ENCODE results near the gene SLC25A48. TPM values are rescaled to one million over a fixed set of nuclear protein-coding genes. Genes with fewer than 3 reads are reported as not detected.
"Not testable (repeated sequence)": the region's sequence is repeated elsewhere in the genome, so short reads cannot be mapped to it uniquely, and the experiment has no call there.

Gene SLC25A48
- total and polyA plus RNA-seq, 7 donors = 1.6 to 7.2 (median 1.9) TPM; not detected in 4

- intact Hi-C loops (cut with DNase I) = no loop called here
- no peak overlapping the region for H3K4me3 ChIP-seq
- H3K9me3 ChIP-seq = no peaks in the 10 kb centered on the region
- no peak for TF ChIP-seq POLR2AphosphoS5 (IDR thresholded peaks at IDR 0.05)
- no peak for TF ChIP-seq POLR2A (IDR thresholded peaks at IDR 0.05)
- TF ChIP-seq EP300 (IDR thresholded peaks at IDR 0.05) = no peak
- TF ChIP-seq CTCF (IDR thresholded peaks at IDR 0.05) = no peak
- no peak for DNase-seq
- H3K36me3 ChIP-seq = no peaks in the 10 kb centered on the region
- no peak overlapping the region for H3K27ac ChIP-seq
- 80 to 90% methylated on average over 24 of the region's 24 CpGs for WGBS, 2 donors
- no peaks in the 10 kb centered on the region for H3K27me3 ChIP-seq
- H3K4me1 ChIP-seq = no peaks in the 10 kb centered on the region
These were observed 16.9 kb downstream of the SLC25A48 start for GRCh38 chr5:135851186-135851914.

GRCh38 chr5:135851915-135852845 lies 17.7 kb downstream of the SLC25A48 start:
- DNase-seq = no peak
- Histone ChIP-seq H3K36me3 (no peaks in the 10 kb centered on the region), H3K4me3 (no peak overlapping the region), H3K27me3 (no peaks in the 10 kb centered on the region), H3K9me3 (no peaks in the 10 kb centered on the region), H3K4me1 (no peaks in the 10 kb centered on the region), H3K27ac (no peak overlapping the region)
- 82 to 89% methylated on average over 34 of the region's 34 CpGs for WGBS, 2 donors
- TF ChIP-seq EP300 (IDR thresholded peaks at IDR 0.05) (no peak), POLR2AphosphoS5 (IDR thresholded peaks at IDR 0.05) (no peak), CTCF (IDR thresholded peaks at IDR 0.05) (no peak), POLR2A (IDR thresholded peaks at IDR 0.05) (no peak)
- intact Hi-C loops (cut with DNase I) = no loop called here

GRCh38 chr5:135857630-135858311 lies 23.3 kb downstream of the SLC25A48 start:
- intact Hi-C loops (cut with DNase I) = no loop called here
- no peak for DNase-seq
- no peak overlapping the region for H3K27ac ChIP-seq
- TF ChIP-seq POLR2AphosphoS5 (IDR thresholded peaks at IDR 0.05) = no peak
- no peak for TF ChIP-seq EP300 (IDR thresholded peaks at IDR 0.05)
- TF ChIP-seq POLR2A (IDR thresholded peaks at IDR 0.05) = no peak
- TF ChIP-seq CTCF (IDR thresholded peaks at IDR 0.05) = no peak
- H3K36me3 ChIP-seq = no peaks in the 10 kb centered on the region
- 52 to 54% methylated on average over 2 of the region's 2 CpGs for WGBS, 2 donors
- H3K4me1 ChIP-seq = no peaks in the 10 kb centered on the region
- no peaks in the 10 kb centered on the region for H3K9me3 ChIP-seq
- no peaks in the 10 kb centered on the region for H3K27me3 ChIP-seq
- H3K4me3 ChIP-seq = no peak overlapping the region

- H3K4me3 ChIP-seq; H3K4me1 ChIP-seq; H3K9me3 ChIP-seq; DNase-seq; H3K27ac ChIP-seq; H3K27me3 ChIP-seq; H3K36me3 ChIP-seq; intact Hi-C loops (cut with DNase I): not testable (repeated sequence)
- 78 to 81% methylated on average over 3 of the region's 3 CpGs for WGBS, 2 donors
These were observed 24.7 kb downstream of the SLC25A48 start for GRCh38 chr5:135859186-135859585.

- no peak for DNase-seq
- 76 to 90% methylated on average over 1 of the region's 1 CpG for WGBS, 2 donors
These were observed 25.2 kb downstream of the SLC25A48 start for GRCh38 chr5:135859641-135860040.

More at GRCh38 chr5:135859641-135860040, 25.2 kb downstream of the SLC25A48 start:
- no peaks in the 10 kb centered on the region for H3K36me3 ChIP-seq
- intact Hi-C loops (cut with DNase I) = no loop called here
- no peaks in the 10 kb centered on the region for H3K9me3 ChIP-seq
- H3K4me3 ChIP-seq = no peak overlapping the region
- no peak for TF ChIP-seq EP300 (IDR thresholded peaks at IDR 0.05)
- TF ChIP-seq POLR2A (IDR thresholded peaks at IDR 0.05) = no peak
- TF ChIP-seq CTCF (IDR thresholded peaks at IDR 0.05) = no peak
- no peak for TF ChIP-seq POLR2AphosphoS5 (IDR thresholded peaks at IDR 0.05)
- H3K27me3 ChIP-seq = no peaks in the 10 kb centered on the region
- H3K4me1 ChIP-seq = no peaks in the 10 kb centered on the region
- H3K27ac ChIP-seq = no peak overlapping the region
